ENCODE measurements around the gene ABCD3. TPM values are rescaled to one million over a fixed set of nuclear protein-coding genes. Genes with fewer than 3 reads are reported as not detected.

The ABCD3 gene
- total and polyA plus RNA-seq, 2 of the 4 experiments (the other 2 are of a cell fraction) = 13.6 to 32.6 TPM

DNA sequence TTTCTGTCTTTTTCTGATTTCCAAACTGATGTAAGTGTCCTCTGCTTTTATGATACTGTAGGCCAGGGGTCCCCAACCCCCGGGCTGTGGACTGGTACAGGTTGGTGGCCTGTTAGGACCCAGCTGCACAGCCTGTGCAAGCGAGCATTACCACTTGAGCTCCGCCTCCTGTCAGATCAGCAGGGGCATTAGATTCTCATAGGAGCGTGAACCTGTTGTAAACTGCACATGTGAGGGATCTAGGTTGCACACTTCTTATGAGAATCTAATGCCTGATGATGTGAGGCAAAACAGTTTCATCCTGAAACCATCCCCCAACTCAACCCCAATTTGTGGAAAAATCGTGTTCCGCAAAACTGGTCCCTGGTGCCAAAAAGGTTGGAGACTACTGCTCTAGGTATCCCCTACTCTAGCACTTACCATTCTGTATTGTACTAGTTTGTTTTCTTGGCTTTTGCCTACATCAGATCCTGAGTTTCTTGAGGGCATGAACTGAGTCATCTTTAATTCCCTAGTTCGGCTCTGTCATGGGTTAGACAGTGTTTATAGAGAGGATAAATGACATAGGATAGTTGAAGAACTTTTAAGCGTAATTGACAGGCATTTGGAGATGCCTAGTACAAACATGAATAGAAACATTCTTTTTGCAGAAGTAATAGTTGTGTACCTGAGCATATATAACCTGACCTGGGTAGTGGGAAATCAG is 4.1 kb downstream of the ABCD3 start (continued):
- TF ChIP-seq, protein P1, sequence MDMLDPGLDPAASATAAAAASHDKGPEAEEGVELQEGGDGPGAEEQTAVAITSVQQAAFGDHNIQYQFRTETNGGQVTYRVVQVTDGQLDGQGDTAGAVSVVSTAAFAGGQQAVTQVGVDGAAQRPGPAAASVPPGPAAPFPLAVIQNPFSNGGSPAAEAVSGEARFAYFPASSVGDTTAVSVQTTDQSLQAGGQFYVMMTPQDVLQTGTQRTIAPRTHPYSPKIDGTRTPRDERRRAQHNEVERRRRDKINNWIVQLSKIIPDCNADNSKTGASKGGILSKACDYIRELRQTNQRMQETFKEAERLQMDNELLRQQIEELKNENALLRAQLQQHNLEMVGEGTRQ (IDR thresholded peaks at IDR 0.05; ENCODE audit: low read depth, low read length) = no peak

DNA sequence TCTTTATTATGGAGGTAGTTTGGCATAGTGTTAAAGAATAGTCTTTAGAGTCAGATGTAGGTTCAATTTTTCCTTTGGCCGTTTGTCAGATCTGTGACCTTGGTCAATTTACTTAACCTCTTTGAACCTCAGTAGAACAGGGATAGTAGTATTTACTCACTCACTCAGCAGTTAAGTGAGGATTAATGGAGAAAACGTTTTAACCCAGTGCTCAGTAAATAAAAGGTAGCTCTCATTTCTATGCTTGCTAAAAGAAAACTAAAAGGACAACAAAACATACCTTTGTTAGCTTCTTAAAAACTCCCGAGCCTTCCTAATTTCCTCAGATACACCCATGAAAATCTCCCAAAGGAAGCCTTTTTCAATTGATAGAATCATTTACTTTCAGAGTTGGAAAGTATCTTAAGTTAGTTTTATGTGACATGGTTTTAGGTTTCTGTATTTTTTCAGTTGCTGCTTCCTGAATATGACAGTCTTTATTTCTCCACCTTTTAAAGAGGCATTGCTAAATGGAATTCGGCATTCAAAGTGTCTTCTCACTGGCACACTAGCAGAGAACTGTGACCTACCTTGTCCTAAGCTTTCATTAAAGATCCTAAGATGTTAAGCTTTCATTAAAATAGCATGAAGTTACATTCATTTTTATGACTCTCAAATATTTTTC is 7.8 kb downstream of the ABCD3 start:
- H4K5ac ChIP-seq (ENCODE audit: low read depth, low read length) = no peak overlapping the region
- no peak overlapping the region for H3K4ac ChIP-seq (ENCODE audit: low read depth, low read length)
- no peak overlapping the region for H2AFZ ChIP-seq (replicated peaks; ENCODE audit: low read length, poor library complexity)
- peaks cover 34% of the 10 kb centered on the region for H4K20me1 ChIP-seq (ENCODE audit: insufficient read depth, low read length)
- H3K18ac ChIP-seq (ENCODE audit: low read depth, low read length) = no peak overlapping the region
- DNase-seq (no peak), ATAC-seq (ENCODE audit: low read depth) (no peak)
- H2BK120ac ChIP-seq (ENCODE audit: low read depth, low read length) = no peak overlapping the region
- BruUV-seq (replicated peaks) = no TSS peak
- H3K9me3 ChIP-seq (ENCODE audit: control insufficient read depth, insufficient read depth, low read length) = no peaks in the 10 kb centered on the region
- dilution Hi-C loops (cut with HindIII; ENCODE audit: low sequenced_read_pairs, unreplicated experiment) = no loop called here
- H3K4me2 ChIP-seq (ENCODE audit: low read depth, low read length) = peak overlapping the region; percentile 22
- no peaks in the 10 kb centered on the region for H3K27me3 ChIP-seq (ENCODE audit: control insufficient read depth, insufficient read depth, low read length)
- H2AK9ac ChIP-seq (replicated peaks; ENCODE audit: low read depth, low read length, poor library complexity) = no peak overlapping the region
- H3K14ac ChIP-seq (replicated peaks; ENCODE audit: low read depth, low read length) = no peak overlapping the region
- H3K9me1 ChIP-seq (ENCODE audit: insufficient read depth, low read length) = 0 out of 2 replicates have a peak, but pooled peaks cover 3% of the 10 kb centered on the region
- no peak overlapping the region for H3K9ac ChIP-seq (ENCODE audit: low read depth, low read length)
- H3K27ac ChIP-seq (ENCODE audit: insufficient read depth, low read length) = no peak overlapping the region
- CTCF ChIA-PET = interaction anchor here (0.6 to 1.1 kb wide), 2 partner anchors 15 to 243 kb away, joined by 3 read pairs; no protein-coding TSS in a partner anchor
- H2BK15ac ChIP-seq (ENCODE audit: low read depth, low read length) = no peak overlapping the region
- no peak overlapping the region for H3K23ac ChIP-seq (ENCODE audit: low read depth, low read length)
- peaks cover 28 to 64% of the 10 kb centered on the region in 2 experiments for H3K79me1 ChIP-seq (ENCODE audit: low read depth in 1 of 2, low read length in 2 of 2)
- intact Hi-C loops (cut with micrococcal nuclease) = no loop called here
- H3K36me3 ChIP-seq (ENCODE audit: control insufficient read depth, insufficient read depth, low read length) = no peaks in the 10 kb centered on the region
- no peak overlapping the region for H4K91ac ChIP-seq (ENCODE audit: insufficient read depth, low read depth, low read length)
- H2BK20ac ChIP-seq (ENCODE audit: low read depth, low read length) = no peak overlapping the region
- no peak overlapping the region for H4K8ac ChIP-seq (ENCODE audit: low read depth in 2 of 2, low read length in 2 of 2)
- no CpG with 5 or more reads among the region's 4 CpGs for WGBS, 2 experiments (ENCODE audit: extremely low coverage in 2 of 2, insufficient read length in 1 of 2)
- H2BK5ac ChIP-seq (ENCODE audit: low read depth, low read length, poor library complexity, severe bottlenecking) = no peak overlapping the region
- no peak overlapping the region for H3K56ac ChIP-seq (ENCODE audit: extremely low read depth, insufficient read depth, low read length)
- H2AK5ac ChIP-seq (ENCODE audit: low read depth, low read length) = no peak overlapping the region
- in situ Hi-C loops (cut with MboI; ENCODE audit: low sequenced_read_pairs) = no loop called here
- H3K4me1 ChIP-seq (ENCODE audit: control insufficient read depth, insufficient read depth, low read length) = peaks cover 6% of the 10 kb centered on the region
- H3K4me3 ChIP-seq (ENCODE audit: insufficient read depth, low read depth, low read length) = no peak overlapping the region
- POLR2A ChIA-PET (ENCODE audit: unreplicated experiment) = no interaction called here
- TF ChIP-seq BHLHE40 (IDR thresholded peaks at IDR 0.05; ENCODE audit: low read depth, low read length) = no peak
- TF ChIP-seq POLR2A (IDR thresholded peaks at IDR 0.05; ENCODE audit: low read depth, low read length) = no peak
- TF ChIP-seq, protein P2, sequence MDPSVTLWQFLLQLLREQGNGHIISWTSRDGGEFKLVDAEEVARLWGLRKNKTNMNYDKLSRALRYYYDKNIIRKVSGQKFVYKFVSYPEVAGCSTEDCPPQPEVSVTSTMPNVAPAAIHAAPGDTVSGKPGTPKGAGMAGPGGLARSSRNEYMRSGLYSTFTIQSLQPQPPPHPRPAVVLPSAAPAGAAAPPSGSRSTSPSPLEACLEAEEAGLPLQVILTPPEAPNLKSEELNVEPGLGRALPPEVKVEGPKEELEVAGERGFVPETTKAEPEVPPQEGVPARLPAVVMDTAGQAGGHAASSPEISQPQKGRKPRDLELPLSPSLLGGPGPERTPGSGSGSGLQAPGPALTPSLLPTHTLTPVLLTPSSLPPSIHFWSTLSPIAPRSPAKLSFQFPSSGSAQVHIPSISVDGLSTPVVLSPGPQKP (IDR thresholded peaks at IDR 0.05; ENCODE audit: borderline replicate concordance, low read depth, low read length) = no peak
- TF ChIP-seq, protein P1 (IDR thresholded peaks at IDR 0.05; ENCODE audit: low read depth, low read length) = no peak
- no peak for TF ChIP-seq SMC3 (IDR thresholded peaks at IDR 0.05; ENCODE audit: low read depth, low read length)
- TF ChIP-seq MXI1 (IDR thresholded peaks at IDR 0.05; ENCODE audit: borderline replicate concordance, low read depth, low read length) = no peak
- no peak for TF ChIP-seq RFX5 (IDR thresholded peaks at IDR 0.05; ENCODE audit: low read depth, low read length)
- no peak for TF ChIP-seq RAD21 (IDR thresholded peaks at IDR 0.05; ENCODE audit: low read length)
- no peak for TF ChIP-seq MAFK (IDR thresholded peaks at IDR 0.05; ENCODE audit: low read depth, low read length)
- TF ChIP-seq CHD1 (IDR thresholded peaks at IDR 0.05; ENCODE audit: low read depth, low read length) = no peak
- TF ChIP-seq MAZ (IDR thresholded peaks at IDR 0.05; ENCODE audit: borderline replicate concordance, low read depth, low read length) = no peak
- no peak for TF ChIP-seq FOS (IDR thresholded peaks at IDR 0.05; ENCODE audit: low read depth, low read length)
